GM21423 (cell line): ENCODE data around the gene EPB41L2.
A peak's percentile ranks its signal among the peaks of the same experiment; 100 is the strongest.
"Not testable (repeated sequence)": the region's sequence is repeated elsewhere in the genome, so short reads cannot be mapped to it uniquely, and the experiment has no call there.

Experiments used
- ATAC-seq: cut with Tn5 transposase; IDR thresholded peaks from one replicate; pipeline ENCODE4 v1.9.1; 2021; ENCODE audit warnings: mild to moderate bottlenecking, moderate library complexity; ENCODE audit not compliant: unreplicated experiment

Gene EPB41L2

DNA sequence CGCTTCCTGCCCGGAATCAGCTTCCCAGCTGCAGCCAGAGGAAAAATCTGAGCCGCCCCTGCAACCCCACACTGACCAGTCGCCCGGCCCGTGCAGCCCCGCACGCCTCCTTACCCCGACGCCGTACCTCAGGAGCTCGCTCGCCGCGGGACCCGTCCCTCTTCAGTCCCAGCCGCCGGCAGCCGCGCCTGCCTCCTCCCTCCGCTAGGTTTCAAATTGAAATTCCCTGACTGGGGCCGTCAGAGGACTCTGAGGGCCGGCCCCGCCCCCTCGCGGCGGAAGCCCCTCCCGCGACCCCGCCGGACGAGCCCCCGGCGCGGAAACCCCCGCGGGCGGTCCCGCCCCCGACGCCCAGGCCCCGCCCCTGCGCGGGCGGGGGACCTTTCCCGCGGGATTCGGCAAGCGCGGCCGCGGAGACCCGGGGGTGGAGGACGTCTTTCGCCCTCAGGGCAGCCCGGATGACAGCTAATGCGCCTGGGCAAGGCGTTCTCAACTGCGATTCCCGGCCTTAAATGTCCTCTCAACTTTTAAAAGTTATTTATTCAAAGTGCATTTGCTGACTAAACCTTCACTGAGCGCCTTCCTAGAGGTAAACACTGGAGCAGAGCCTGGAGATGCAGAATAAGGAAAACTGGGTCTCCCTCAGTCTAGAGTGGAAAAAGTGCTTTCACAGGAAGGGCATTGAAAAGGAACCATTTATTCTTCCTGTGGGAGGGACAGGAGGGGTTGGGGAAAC lies at the start of gene EPB41L2:
Gene EPB41L2 (minus strand): TSS at position 218 of the 736 bp plus-strand sequence. CDS start 106,760 bp downstream, outside the sequence.
- peak; percentile 79 for ATAC-seq

DNA sequence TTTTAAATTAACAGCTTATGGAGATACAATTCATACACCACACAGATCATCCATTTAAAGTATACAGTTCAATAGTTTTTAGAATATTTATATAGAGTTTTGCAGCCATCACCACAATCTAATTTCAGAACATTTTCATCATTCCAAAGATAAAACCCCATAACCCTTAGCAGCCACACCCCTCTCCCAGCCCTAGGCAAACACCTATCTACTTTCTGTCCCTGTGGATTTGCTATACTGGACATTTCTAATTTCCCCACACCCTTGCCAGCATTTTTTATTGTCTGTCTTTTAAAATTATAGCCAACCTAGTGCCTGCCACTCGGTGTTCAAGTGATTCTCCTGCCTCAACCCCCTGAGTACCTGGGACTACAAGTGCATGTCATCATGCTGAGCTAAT lies 49.2 kb upstream of the EPB41L2 start:
- ATAC-seq: no peak

DNA sequence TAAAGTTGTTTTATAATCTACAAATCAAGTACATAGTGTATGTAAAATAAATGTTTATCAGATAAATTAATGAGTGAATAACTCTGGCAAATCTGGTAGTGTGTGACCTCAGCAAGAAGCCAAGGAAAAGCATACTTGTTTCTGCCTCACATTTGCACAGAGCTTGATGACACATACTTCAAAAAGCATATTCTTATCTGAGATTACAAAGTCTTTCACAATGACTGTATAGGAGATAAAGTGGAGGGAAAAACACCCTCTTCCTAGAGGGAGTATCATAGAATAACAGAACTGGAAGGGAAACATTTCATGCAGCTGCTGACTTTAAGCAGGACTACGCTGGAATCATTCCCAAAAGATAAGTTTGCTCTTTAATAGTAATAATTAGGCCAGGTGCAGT lies 44.1 kb upstream of the EPB41L2 start:
- no peak for ATAC-seq

DNA sequence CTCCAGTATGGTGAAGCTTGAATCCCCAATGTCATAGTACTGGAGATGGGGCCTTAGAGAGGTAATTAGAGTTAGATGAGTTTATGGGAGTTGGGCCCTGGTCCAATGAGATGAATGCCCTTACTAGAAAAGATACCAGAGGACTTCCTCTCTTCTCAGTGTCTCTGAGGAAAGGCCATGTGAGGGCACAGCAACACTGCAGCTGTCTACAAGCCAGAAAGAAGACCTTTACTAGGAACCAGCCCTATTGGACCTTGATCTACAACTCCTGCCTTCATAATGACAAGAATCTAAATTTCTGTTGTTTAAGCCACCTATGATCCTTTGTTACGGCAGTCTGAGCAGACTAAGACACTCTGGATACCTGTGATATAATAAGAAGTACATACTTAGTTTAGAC lies 40.9 kb upstream of the EPB41L2 start:
- no peak for ATAC-seq

DNA sequence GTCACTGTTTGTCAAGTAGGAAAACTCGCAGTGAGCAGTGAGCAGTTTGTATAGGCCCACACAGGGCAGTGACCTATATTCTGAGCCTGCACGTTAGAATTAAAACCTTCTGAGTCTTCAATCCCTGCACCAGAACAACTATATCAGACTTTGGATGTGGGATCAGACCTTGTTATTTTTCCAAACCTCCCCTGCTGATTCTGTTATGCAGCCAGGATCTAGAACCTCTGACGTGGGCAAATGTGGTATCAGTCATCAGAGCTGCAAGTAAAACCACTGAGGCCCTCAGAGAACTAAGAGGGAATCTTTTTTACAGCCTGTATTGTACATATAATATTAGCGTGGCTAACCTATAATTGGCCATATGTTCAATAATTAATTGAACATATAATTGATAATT lies 40.3 kb upstream of the EPB41L2 start:
- ATAC-seq: no peak

DNA sequence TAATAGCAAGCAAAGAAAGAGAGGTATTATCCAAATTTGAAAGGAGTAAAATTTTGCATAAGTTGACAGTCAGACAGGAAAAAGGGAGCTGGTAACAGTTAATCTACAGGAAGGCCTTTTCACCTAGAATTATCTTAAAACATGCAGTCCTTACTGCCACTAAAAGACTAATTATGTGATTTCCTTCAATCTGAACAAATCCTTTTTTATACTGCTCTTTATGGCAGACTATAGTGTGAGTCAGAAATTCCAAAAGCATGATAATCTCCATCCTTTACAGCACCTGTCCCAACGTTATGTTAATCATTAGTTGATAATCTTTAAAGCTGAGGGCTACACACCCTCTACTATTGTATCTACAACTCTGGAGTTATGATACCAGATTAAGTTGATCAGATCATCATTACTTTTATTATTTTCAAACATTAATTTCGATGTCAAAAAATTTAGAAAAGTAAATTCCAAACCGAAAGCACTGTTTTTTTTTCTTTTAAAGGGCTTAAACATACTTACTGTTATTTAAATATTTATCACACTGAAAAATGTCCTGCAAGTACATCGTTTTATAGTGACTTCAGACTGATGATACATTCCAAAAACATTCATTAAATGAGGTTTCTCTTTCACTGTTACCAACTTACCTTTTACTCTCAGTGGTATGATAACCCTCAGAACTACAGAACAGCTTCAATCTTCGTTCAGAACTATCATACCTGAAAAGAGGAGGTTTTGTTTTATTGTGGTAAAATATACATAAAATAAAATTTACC lies 39.1 kb upstream of the EPB41L2 start:
- no peak for ATAC-seq

DNA sequence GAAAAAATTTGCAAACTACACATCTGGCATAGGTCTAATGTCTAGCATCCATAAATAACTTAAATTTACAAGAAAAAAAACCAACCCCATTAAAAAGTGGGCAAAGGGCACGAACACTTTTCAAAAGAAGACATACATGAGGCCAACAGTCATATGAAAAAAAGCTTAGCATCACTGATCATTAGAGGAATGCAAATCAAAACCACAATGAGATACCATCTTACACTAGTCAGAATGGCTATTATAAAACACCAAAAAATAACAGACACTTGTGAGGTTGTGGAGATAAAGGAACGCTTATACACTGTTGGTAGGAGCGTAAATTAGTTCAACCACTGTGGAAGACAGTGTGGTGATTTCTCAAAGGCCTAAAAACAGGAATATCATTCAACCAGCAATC lies 33.7 kb upstream of the EPB41L2 start:
- no peak for ATAC-seq

DNA sequence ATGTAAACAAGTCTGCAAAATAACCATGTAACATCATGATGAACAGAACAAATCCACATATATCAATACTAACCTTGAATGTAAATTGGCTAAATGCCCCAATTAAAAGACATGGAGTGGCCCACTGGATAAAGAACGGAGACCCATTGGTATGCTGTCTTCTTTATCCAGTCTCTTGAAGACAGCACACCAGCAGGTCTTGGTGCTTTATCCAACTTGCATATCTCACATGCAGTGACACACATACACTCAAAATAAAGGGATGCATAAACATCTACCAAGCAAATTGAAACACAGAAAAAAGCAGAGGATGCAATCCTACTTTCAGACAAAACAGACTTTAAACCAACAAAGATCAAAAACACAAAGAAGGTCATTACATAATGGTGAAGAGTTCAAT lies 30.3 kb upstream of the EPB41L2 start:
- ATAC-seq: no peak

DNA sequence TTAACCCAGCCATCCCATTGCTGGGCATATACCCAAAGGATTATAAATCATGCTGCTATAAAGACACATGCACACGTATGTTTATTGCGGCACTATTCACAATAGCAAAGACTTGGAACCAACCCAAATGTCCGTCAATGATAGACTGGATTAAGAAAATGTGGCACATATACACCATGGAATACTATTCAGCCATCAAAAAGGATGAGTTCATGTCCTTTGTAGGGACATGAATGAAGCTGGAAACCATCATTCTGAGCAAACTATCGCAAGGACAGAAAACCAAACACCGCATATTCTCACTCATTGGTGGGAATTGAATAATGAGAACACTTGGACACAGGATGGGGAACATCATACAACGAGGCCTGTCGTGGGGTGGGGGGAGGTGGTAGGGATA lies 28.9 kb upstream of the EPB41L2 start:
- not testable (repeated sequence) for ATAC-seq

DNA sequence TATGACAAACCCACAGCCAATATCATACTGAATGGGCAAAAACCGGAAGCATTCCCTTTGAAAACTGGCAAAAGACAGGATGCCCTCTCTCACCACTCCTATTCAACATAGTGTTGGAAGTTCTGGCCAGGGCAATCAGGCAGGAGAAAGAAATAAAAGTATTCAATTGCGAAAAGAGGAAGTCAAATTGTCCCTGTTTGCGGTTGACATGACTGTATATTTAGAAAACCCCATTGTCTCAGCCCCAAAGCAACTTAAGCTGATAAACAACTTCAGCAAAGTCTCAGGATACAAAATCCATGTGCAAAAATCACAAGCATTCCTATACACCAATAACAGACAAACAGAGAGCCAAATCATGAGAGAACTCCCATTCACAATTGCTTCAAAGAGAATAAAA lies 27.3 kb upstream of the EPB41L2 start:
- not testable (repeated sequence) for ATAC-seq

DNA sequence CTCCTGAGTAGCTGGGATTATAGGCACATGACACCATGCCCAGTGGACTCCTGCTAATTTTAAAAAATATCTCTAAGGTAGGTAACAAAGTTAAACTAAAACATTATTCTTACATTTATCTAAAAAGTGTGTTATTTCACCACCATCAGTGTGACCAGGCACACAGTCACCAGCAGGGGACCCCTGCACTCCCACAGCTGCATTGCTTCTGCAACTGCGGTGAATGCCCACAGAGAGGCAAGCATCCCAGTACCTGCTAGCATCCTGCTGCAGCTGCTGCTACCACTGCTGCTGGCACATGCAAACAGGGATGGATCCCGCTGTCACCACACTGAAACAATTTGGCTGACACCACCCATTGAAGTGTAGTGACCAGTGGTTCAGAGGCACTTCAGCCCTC lies 21.9 kb upstream of the EPB41L2 start:
- ATAC-seq: no peak

DNA sequence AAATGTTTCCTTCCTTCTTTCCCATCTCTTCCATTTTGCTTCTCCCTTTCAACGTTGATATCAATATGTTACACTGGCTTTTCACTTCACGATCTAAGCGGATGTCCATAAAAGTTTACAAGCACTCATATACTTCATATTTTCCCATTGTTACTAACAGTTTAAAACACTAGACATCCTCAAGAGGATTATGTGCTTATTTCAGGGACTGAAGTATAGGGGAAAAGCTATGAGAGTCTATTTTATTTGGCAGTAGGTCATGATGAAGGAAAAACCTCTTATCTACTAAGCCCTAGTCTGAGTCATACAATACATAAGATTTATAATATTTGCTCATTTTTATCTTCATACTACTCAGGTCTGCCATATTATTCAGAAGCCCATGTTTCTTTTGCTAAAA lies 20.6 kb upstream of the EPB41L2 start:
- no peak for ATAC-seq

DNA sequence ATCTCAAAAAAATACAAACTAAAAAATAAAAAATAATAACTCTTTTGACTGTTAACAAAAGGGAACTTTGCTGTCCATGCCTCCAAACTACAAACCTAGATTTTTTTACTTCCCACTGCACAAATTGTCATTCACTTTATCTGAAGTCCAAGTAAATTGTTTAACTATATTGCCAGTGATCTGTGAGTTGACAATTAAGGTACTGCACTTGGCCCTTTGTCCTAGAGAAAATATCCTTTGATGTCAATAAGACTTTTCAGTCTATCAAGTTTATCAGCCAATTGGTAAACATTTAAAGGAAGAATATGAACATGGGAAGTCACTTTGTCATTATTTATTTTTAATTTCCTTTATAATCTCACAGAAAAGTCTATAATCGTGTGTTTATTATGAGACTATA lies 19.3 kb upstream of the EPB41L2 start:
- no peak for ATAC-seq

DNA sequence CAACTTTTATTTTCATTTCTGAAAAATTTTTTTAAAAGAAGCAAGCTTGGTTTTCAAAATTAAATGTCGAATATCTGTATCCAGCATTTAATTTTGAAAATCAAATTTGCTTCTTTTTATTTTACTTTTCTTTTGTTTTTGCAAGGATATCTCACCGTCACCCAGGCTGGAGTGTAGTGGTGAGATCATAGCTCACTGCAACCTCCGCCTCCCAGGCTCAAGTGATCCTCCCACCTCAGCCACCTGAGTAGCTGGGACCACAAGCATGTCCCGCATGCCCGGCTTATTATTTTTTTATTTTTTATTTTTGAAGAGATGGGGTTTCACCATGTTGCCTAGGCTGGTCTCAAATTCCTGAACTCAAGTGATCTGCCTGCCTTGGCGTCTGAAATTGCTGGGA lies 17.0 kb upstream of the EPB41L2 start:
- ATAC-seq: no peak

DNA sequence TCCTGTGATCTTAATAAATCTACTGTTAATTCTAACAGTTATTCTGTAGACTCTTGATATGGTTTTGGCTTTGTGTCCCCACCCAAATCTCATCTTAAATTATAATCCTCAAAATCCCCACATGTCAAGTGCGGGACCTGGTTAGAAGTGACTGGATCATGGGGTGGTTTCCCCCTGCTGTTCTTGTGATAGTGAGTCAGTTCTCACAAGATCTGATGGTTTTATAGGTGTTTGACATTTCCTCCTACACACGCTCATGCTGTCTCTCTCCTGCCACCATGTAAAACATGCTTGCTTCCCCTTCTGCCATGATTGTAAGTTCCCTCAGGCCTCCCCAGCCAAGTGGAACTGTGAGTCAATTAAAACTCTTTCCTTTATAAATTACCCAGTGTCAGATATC lies 10.5 kb upstream of the EPB41L2 start:
- ATAC-seq: no peak

DNA sequence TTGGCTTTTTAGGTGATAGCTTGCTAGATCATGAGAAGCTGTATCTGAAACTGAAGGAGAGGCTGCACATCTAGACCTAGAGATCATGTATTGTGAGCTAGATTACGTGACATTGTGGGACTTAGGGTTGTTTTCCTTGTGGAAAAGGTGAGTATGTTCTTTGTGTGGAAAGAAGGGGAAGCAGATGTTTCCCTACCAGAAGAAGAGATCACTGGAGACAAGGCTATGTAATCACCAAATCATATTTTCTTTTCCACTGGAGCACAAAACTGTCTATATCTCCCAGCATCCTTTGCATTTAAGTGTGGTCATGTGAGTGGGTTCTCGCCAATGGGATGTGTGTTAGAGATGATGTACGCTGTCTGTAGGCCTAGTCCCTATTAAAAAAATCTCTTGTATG lies 7.0 kb upstream of the EPB41L2 start:
- no peak for ATAC-seq

DNA sequence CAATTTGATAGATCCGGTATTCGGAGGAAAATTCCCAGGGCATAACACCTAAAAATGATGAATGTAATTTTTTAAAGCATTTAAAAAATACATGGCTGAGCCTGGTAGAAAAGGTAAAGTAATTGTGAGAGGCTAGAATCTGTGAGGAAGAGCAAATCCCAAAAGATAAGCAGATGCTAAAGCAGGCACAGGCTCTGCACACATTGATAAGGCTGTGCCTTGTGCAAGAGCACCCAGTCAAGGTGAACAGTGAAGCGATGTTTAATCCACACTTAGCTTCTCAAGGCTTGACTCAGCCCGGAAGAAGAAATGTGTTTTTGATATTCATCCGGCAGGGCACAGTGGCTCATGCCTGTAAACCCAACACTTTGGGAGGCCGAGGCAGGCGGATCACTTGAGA lies 5.1 kb upstream of the EPB41L2 start:
- no peak for ATAC-seq

DNA sequence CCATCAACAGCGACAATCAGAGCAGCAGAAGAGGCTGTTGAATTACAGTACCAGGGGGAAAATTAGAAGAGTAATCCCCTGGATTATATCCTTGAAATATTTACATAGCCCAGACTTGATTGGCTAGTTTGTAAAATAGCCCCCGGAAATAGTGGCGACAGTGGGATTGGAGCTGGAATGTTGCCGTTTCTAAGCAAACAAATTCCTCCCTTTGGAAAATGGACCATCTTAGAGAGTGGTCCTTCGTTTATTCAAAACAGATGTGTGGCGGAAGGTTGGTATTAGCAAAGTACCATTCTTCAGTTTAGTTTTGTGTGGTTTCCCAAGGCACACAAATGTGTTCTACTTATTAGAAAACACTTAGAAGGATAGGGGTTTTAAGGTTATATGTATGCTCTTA lies 4.5 kb upstream of the EPB41L2 start:
- ATAC-seq: no peak

DNA sequence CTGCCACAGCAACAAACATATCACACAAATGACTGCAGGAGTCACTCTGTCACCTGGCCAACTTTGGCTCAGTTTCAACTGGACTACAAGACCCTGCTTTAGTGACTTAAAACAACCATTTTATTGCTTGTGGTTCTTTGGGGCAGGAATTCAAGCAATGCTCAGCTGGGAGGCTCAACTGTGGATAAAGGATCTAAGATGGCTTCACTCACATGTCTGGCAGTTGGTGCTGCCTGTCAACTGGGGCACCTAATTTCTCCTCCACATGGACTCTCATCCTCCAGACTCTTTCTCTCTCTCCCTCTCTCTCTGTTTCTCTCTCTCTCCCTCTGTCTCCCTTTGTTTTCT lies 2.8 kb upstream of the EPB41L2 start:
- ATAC-seq: no peak

DNA sequence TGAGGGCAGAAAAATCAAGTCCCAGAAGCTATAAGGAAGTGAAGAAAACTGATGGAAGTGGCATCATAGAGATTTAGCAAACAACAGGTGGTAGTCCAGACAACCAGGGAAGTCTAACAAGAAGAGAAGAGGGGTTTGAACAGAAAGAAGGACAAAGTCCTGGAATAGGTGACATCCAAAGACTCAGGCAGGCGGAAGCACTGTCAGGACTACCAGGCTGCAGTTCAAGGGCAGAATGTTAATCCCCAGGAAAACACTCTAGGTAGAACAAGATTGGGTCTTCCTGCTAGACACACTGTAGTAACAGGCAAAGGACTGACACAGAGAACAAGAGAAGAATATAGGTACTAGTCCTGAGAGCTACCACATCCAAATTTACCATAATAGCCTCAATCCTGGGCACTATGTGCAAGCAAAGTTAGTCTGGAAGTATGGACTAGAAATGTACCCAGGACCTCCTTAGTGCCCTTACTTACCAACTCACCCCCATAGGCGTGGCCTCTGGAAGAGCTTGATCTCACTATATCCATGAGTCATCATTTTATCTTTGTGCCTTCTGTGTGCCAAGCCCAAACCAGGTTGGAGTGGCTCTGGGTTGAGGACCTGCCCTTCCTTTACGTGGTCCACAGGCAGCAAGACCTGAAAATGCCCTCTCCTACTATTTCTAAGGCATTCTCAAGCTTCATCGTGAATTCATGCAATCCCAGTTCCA lies 2.2 kb upstream of the EPB41L2 start:
- no peak for ATAC-seq

DNA sequence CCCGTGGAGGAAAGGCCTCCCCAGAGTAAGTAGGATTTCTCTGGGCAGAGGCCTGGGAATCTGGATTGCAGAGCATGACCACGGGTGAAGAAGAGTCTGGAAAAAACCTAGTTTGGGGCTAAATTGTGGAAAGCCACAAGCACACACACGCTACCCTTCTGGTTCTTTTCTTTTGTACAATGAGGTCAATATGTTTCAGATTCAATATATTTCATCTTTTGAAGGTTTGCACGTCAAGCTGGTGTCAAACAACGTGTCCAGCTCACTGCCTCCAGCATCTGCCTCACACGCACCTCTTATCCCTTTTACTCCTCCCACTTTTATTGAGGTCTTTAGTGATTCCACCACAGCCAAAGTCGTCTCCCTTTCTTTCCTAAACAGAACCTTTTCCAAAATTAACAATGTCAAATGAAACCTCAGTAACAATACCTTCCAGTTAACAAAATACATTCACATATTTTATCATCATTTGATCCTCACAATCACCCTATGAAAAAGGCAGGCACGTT lies 773 bp upstream of the EPB41L2 start:
- ATAC-seq: no peak
